ENCODE results near the gene HIVEP3.

HIVEP3 gene

GRCh38 chr1:41631971-41632370 is 286.8 kb downstream of the HIVEP3 start:
- in situ Hi-C loops (cut with HindIII; ENCODE audit: low pct_ligation_motif_present, low pct_unique_long_range_greater_than_20kb, low sequenced_read_pairs), result no loop called here
- no peak for DNase-seq

- in situ Hi-C loops (cut with HindIII; ENCODE audit: low pct_ligation_motif_present, low pct_unique_long_range_greater_than_20kb, low sequenced_read_pairs), result no loop called here
- no peak for DNase-seq
Observed at GRCh38 chr1:41631154-41631553, 287.6 kb downstream of the HIVEP3 start.

- in situ Hi-C loops (cut with HindIII; ENCODE audit: low pct_ligation_motif_present, low pct_unique_long_range_greater_than_20kb, low sequenced_read_pairs), result no loop called here
- DNase-seq, result no peak
Observed at GRCh38 chr1:41629571-41629970, 289.2 kb downstream of the HIVEP3 start.

GRCh38 chr1:41629141-41629540 is 289.6 kb downstream of the HIVEP3 start:
- no peak for DNase-seq
- in situ Hi-C loops (cut with HindIII; ENCODE audit: low pct_ligation_motif_present, low pct_unique_long_range_greater_than_20kb, low sequenced_read_pairs), result no loop called here

GRCh38 chr1:41627491-41628280 is 291.0 kb downstream of the HIVEP3 start:
- DNase-seq, result no peak
- in situ Hi-C loops (cut with HindIII; ENCODE audit: low pct_ligation_motif_present, low pct_unique_long_range_greater_than_20kb, low sequenced_read_pairs), result no loop called here

- in situ Hi-C loops (cut with HindIII; ENCODE audit: low pct_ligation_motif_present, low pct_unique_long_range_greater_than_20kb, low sequenced_read_pairs), result no loop called here
- peak; percentile 8 for DNase-seq
Observed at GRCh38 chr1:41626616-41627375, 291.9 kb downstream of the HIVEP3 start.

- DNase-seq, result no peak
- in situ Hi-C loops (cut with HindIII; ENCODE audit: low pct_ligation_motif_present, low pct_unique_long_range_greater_than_20kb, low sequenced_read_pairs), result no loop called here
Observed at GRCh38 chr1:41626146-41626545, 292.6 kb downstream of the HIVEP3 start.

- no peak for DNase-seq
- in situ Hi-C loops (cut with HindIII; ENCODE audit: low pct_ligation_motif_present, low pct_unique_long_range_greater_than_20kb, low sequenced_read_pairs), result no loop called here
Observed at GRCh38 chr1:41623736-41624135, 295.0 kb downstream of the HIVEP3 start.

- in situ Hi-C loops (cut with HindIII; ENCODE audit: low pct_ligation_motif_present, low pct_unique_long_range_greater_than_20kb, low sequenced_read_pairs), result no loop called here
- no peak for DNase-seq
Observed at GRCh38 chr1:41622859-41623732, 295.6 kb downstream of the HIVEP3 start.

- in situ Hi-C loops (cut with HindIII; ENCODE audit: low pct_ligation_motif_present, low pct_unique_long_range_greater_than_20kb, low sequenced_read_pairs), result no loop called here
- no peak for DNase-seq
Observed at GRCh38 chr1:41622402-41622801, 296.3 kb downstream of the HIVEP3 start.

- no peak for DNase-seq
- in situ Hi-C loops (cut with HindIII; ENCODE audit: low pct_ligation_motif_present, low pct_unique_long_range_greater_than_20kb, low sequenced_read_pairs), result no loop called here
Observed at GRCh38 chr1:41621791-41622190, 296.9 kb downstream of the HIVEP3 start.

- in situ Hi-C loops (cut with HindIII; ENCODE audit: low pct_ligation_motif_present, low pct_unique_long_range_greater_than_20kb, low sequenced_read_pairs), result no loop called here
- DNase-seq, result no peak
Observed at GRCh38 chr1:41621256-41621655, 297.5 kb downstream of the HIVEP3 start.

GRCh38 chr1:41620365-41621169 is 298.2 kb downstream of the HIVEP3 start:
- no peak for DNase-seq
- in situ Hi-C loops (cut with HindIII; ENCODE audit: low pct_ligation_motif_present, low pct_unique_long_range_greater_than_20kb, low sequenced_read_pairs), result no loop called here

- in situ Hi-C loops (cut with HindIII; ENCODE audit: low pct_ligation_motif_present, low pct_unique_long_range_greater_than_20kb, low sequenced_read_pairs), result no loop called here
- DNase-seq, result no peak
Observed at GRCh38 chr1:41619511-41620364, 299.0 kb downstream of the HIVEP3 start.

GRCh38 chr1:41618871-41619270 is 299.9 kb downstream of the HIVEP3 start:
- in situ Hi-C loops (cut with HindIII; ENCODE audit: low pct_ligation_motif_present, low pct_unique_long_range_greater_than_20kb, low sequenced_read_pairs), result no loop called here
- no peak for DNase-seq

GRCh38 chr1:41618066-41618825 is 300.5 kb downstream of the HIVEP3 start:
- in situ Hi-C loops (cut with HindIII; ENCODE audit: low pct_ligation_motif_present, low pct_unique_long_range_greater_than_20kb, low sequenced_read_pairs), result no loop called here
- DNase-seq, result no peak

GRCh38 chr1:41617336-41617735 is 301.4 kb downstream of the HIVEP3 start:
- DNase-seq, result no peak
- in situ Hi-C loops (cut with HindIII; ENCODE audit: low pct_ligation_motif_present, low pct_unique_long_range_greater_than_20kb, low sequenced_read_pairs), result no loop called here
